Measurements from ENCODE around the gene EHD1.

Gene EHD1

DNA sequence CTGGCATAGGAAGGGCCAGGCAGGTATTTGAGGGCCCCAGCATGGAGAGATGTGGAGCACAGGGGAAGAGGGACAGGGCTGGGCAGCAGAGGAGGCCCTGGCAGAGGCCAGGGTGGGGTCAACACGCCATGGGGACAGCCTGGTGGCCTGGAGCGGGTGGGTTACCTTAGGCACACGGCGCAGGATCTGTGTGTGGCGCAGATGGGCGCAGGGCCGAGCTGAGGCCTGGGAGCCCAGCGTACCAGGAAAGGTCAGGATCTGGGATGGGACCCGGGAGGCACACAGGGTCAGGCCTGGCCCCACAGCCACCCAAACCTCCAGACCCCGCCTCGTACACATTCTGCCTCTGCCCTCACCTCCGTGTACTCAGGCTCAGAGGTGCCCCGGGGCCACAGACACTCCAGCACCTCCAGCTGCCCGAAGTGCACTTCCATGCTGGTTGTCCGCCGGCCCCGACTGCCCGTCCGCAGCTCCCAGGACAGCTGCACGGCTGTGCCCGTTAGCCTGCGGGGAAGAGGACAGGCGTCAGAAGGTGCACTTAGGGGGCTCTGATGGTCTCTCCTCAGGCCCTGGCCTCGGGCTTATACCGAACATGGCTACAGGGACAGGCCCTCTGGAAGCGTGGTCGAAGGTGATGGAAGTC is 32.2 kb upstream of the EHD1 start:
- Histone ChIP-seq H3K4me3 (ENCODE audit: low read depth in 1 of 2, low read length in 2 of 2) (no peak overlapping the region), H3K27me3 (ENCODE audit: control insufficient read depth in 1 of 2, insufficient read depth in 2 of 2, low read length in 2 of 2) (no peaks in the 10 kb centered on the region), H3K9ac (ENCODE audit: low read depth in 1 of 2, low read length in 2 of 2) (no peak overlapping the region), H3K9me3 (ENCODE audit: control insufficient read depth in 1 of 2, low read length in 2 of 2) (no peaks in the 10 kb centered on the region), H3K27ac (ENCODE audit: low read depth, low read length) (no peak overlapping the region), H3K4me1 (ENCODE audit: control insufficient read depth in 1 of 2, insufficient read depth in 2 of 2, low read length in 2 of 2) (peaks cover 2 to 5% of the 10 kb centered on the region in 2 donors), H3K36me3 (ENCODE audit: control insufficient read depth in 1 of 2, insufficient read depth in 2 of 2, low read length in 2 of 2) (peaks cover 38 to 85% of the 10 kb centered on the region in 2 donors)

- Histone ChIP-seq H3K9ac (ENCODE audit: low read depth in 1 of 2, low read length in 2 of 2) (no peak overlapping the region), H3K9me3 (ENCODE audit: control insufficient read depth in 1 of 2, low read length in 2 of 2) (no peaks in the 10 kb centered on the region), H3K4me1 (ENCODE audit: control insufficient read depth in 1 of 2, insufficient read depth in 2 of 2, low read length in 2 of 2) (no peaks in the 10 kb centered on the region), H3K27me3 (ENCODE audit: control insufficient read depth in 1 of 2, insufficient read depth in 2 of 2, low read length in 2 of 2) (no peaks in the 10 kb centered on the region), H3K4me3 (ENCODE audit: low read depth in 1 of 2, low read length in 2 of 2) (no peak overlapping the region), H3K27ac (ENCODE audit: low read depth, low read length) (no peak overlapping the region), H3K36me3 (ENCODE audit: control insufficient read depth in 1 of 2, insufficient read depth in 2 of 2, low read length in 2 of 2) (peaks cover 43 to 91% of the 10 kb centered on the region in 2 donors)
Observed at GRCh38 chr11:64909653-64910343, 31.4 kb upstream of the EHD1 start.

DNA sequence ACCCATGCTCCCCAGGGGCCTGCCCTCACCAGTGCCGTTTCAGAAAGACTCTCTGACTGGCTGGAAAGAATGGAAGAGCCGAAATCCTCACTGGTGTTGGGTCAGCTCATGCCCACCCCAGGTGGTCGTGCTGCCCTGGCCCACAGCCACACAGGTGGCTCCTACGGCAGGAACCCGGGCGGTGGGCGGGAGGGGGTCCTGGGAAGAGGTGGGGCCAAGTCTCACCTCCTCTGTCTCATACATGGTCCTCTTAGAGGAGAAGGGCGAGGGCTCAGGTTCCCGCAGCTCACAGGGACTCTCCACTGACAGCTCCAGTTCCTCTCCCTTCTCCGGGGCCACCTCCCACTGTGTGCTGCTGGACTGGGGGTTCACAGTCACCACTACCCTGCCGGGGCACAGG is 30.3 kb upstream of the EHD1 start:
- Histone ChIP-seq H3K4me1 (ENCODE audit: control insufficient read depth in 1 of 2, insufficient read depth in 2 of 2, low read length in 2 of 2) (no peaks in the 10 kb centered on the region), H3K27me3 (ENCODE audit: control insufficient read depth in 1 of 2, insufficient read depth in 2 of 2, low read length in 2 of 2) (no peaks in the 10 kb centered on the region), H3K9me3 (ENCODE audit: control insufficient read depth in 1 of 2, low read length in 2 of 2) (no peaks in the 10 kb centered on the region), H3K36me3 (ENCODE audit: control insufficient read depth in 1 of 2, insufficient read depth in 2 of 2, low read length in 2 of 2) (peaks cover 37 to 88% of the 10 kb centered on the region in 2 donors), H3K4me3 (ENCODE audit: low read depth in 1 of 2, low read length in 2 of 2) (no peak overlapping the region), H3K9ac (ENCODE audit: low read depth in 1 of 2, low read length in 2 of 2) (no peak overlapping the region), H3K27ac (ENCODE audit: low read depth, low read length) (no peak overlapping the region)

DNA sequence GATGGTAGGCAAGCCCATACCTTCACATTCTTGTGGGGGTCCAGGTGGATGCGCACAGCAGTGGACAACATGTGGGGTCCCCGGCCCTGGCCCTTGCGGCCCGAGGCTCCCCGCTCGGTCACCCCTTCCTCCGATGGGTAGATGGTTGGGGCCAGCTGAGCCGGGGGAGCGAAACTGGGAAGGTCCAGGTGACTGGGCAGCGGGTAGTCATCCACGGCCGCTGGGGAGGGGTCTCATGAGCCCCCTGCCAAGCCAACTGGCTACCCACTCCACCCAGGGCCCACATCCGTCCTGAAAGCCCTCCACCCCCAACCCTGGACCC is 27.9 kb upstream of the EHD1 start:
- Histone ChIP-seq H3K27ac (ENCODE audit: low read depth, low read length) (no peak overlapping the region), H3K9ac (ENCODE audit: low read depth in 1 of 2, low read length in 2 of 2) (no peak overlapping the region), H3K9me3 (ENCODE audit: control insufficient read depth in 1 of 2, low read length in 2 of 2) (no peaks in the 10 kb centered on the region), H3K36me3 (ENCODE audit: control insufficient read depth in 1 of 2, insufficient read depth in 2 of 2, low read length in 2 of 2) (peaks cover 30 to 86% of the 10 kb centered on the region in 2 donors), H3K27me3 (ENCODE audit: control insufficient read depth in 1 of 2, insufficient read depth in 2 of 2, low read length in 2 of 2) (no peaks in the 10 kb centered on the region), H3K4me3 (ENCODE audit: low read depth in 1 of 2, low read length in 2 of 2) (no peak overlapping the region), H3K4me1 (ENCODE audit: control insufficient read depth in 1 of 2, insufficient read depth in 2 of 2, low read length in 2 of 2) (no peaks in the 10 kb centered on the region)

DNA sequence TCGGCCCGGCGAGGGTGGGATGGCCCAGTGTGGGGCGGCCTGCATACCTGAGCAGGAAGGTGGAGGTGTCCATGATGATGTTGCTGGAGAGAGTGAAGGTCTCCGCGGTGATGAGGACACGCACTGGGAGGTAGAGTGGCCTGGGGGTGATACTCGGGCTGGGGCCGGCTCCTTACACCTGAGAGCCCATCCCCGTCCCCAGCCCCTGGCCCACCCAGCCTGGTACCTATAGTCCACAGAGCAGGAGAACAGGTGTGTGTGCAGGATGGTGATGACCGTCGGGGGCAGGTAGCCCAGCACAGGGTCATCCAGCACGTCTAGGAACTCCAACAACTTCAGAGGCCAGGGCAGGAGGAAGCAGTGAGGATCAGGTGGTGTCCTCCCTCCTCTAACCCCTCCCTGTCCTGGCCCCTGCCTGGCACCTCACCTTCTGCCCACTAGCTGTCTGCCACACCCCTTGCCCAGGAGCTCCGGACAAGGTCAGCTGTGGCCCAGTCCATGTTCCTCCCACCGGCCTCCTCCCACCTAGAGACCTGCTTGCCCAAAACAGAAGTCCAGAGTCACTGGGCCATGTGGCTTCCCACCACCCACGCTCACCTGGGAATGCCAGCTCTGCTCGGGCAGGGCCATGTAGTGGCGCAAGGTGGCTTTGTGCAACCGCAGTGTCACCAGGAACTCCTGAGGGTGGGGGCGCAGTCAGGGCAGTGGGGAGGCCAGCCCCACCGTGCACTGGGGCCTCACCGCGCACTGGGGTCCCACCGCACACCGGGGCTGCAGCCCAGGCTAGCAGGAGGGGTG is 27.3 kb upstream of the EHD1 start:
- H3K27me3 ChIP-seq (ENCODE audit: control insufficient read depth in 1 of 2, insufficient read depth in 2 of 2, low read length in 2 of 2) = no peaks in the 10 kb centered on the region
- H3K4me3 ChIP-seq (ENCODE audit: low read depth in 1 of 2, low read length in 2 of 2) = no peak overlapping the region
- peaks cover 25 to 82% of the 10 kb centered on the region in 2 donors for H3K36me3 ChIP-seq (ENCODE audit: control insufficient read depth in 1 of 2, insufficient read depth in 2 of 2, low read length in 2 of 2)
- no peaks in the 10 kb centered on the region for H3K4me1 ChIP-seq (ENCODE audit: control insufficient read depth in 1 of 2, insufficient read depth in 2 of 2, low read length in 2 of 2)
- no peak overlapping the region for H3K27ac ChIP-seq (ENCODE audit: low read depth, low read length)
- H3K9ac ChIP-seq (ENCODE audit: low read depth in 1 of 2, low read length in 2 of 2) = no peak overlapping the region
- no peaks in the 10 kb centered on the region for H3K9me3 ChIP-seq (ENCODE audit: control insufficient read depth in 1 of 2, low read length in 2 of 2)

GRCh38 chr11:64903291-64903833 is 24.9 kb upstream of the EHD1 start:
- H3K9me3 ChIP-seq (ENCODE audit: control insufficient read depth in 1 of 2, low read length in 2 of 2) = no peaks in the 10 kb centered on the region
- H3K9ac ChIP-seq (ENCODE audit: low read depth in 1 of 2, low read length in 2 of 2) = no peak overlapping the region
- no peak overlapping the region for H3K4me3 ChIP-seq (ENCODE audit: low read depth in 1 of 2, low read length in 2 of 2)
- no peak overlapping the region for H3K27ac ChIP-seq (ENCODE audit: low read depth, low read length)
- no peaks in the 10 kb centered on the region for H3K27me3 ChIP-seq (ENCODE audit: control insufficient read depth in 1 of 2, insufficient read depth in 2 of 2, low read length in 2 of 2)
- peaks cover 18 to 78% of the 10 kb centered on the region in 2 donors for H3K36me3 ChIP-seq (ENCODE audit: control insufficient read depth in 1 of 2, insufficient read depth in 2 of 2, low read length in 2 of 2)
- no peaks in the 10 kb centered on the region for H3K4me1 ChIP-seq (ENCODE audit: control insufficient read depth in 1 of 2, insufficient read depth in 2 of 2, low read length in 2 of 2)

DNA sequence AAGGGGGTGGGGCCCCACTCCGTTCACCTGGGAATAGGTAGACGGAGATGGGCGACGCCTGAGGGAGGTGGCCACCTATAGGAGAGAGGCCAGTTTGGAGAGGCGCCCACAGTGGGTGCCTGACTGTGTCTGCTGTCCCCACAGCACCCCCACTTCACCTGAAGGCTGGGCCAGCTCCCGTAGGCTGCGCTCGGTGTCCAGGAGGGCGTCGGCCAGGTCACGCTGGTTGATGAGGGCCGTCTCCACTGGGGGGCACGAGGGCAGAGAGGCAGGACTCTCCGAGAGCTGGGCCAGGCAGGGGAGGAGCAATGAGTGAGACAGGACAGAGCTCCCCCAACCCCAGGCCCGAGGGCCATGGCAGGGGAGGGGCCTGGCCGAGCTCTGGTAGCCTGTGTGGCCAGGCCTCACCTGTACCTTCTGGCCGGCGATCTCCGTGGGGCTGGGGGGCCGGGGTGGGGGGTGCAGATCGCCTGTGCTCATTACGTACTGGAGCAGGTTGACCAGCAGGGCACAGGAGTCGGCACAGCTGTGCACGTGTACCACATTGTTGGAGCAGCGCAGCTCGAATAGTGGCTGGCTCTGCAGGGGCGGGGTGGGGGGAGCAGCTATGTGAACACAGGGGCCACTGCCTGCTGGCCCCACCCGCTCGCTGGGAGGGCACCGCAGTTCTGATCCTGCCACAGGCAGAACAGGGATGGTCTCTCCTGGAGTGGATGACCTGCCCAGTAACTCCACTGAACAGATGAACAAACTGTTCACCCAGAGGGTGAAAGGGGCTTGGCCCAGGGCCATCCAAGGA is 23.9 kb upstream of the EHD1 start:
- H3K36me3 ChIP-seq (ENCODE audit: control insufficient read depth in 1 of 2, insufficient read depth in 2 of 2, low read length in 2 of 2) = peaks cover 25 to 81% of the 10 kb centered on the region in 2 donors

DNA sequence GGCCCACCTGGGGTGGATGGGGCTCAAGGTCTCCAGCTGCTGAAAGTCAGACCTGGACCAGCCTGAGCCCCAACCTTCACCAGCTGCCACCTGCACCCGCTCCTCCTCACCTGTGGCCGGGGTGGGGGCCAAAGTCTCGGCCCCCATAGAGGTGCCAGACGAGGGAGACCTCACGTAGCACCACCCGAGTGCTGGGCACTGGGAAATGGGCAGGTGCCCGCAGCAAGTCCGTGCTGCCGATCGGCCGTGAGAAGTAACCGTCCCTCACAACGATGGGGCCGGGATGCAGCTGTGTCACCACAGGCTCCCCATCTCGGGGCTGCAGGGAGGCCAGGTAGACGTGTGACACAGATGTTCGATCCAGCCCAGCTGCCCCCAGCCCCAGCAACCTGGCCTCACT is 22.4 kb upstream of the EHD1 start:
- no peak overlapping the region for H3K27ac ChIP-seq (ENCODE audit: low read depth, low read length)
- H3K27me3 ChIP-seq (ENCODE audit: control insufficient read depth in 1 of 2, insufficient read depth in 2 of 2, low read length in 2 of 2) = no peaks in the 10 kb centered on the region
- no peaks in the 10 kb centered on the region for H3K4me1 ChIP-seq (ENCODE audit: control insufficient read depth in 1 of 2, insufficient read depth in 2 of 2, low read length in 2 of 2)
- no peak overlapping the region for H3K4me3 ChIP-seq (ENCODE audit: low read depth in 1 of 2, low read length in 2 of 2)
- H3K9me3 ChIP-seq (ENCODE audit: control insufficient read depth in 1 of 2, low read length in 2 of 2) = no peaks in the 10 kb centered on the region
- H3K36me3 ChIP-seq (ENCODE audit: control insufficient read depth in 1 of 2, insufficient read depth in 2 of 2, low read length in 2 of 2) = peaks cover 24 to 75% of the 10 kb centered on the region in 2 donors
- no peak overlapping the region for H3K9ac ChIP-seq (ENCODE audit: low read depth in 1 of 2, low read length in 2 of 2)

More for the DNA sequence above, 23.9 kb upstream of the EHD1 start:
- H3K9ac ChIP-seq (ENCODE audit: low read depth in 1 of 2, low read length in 2 of 2) = no peak overlapping the region
- H3K4me1 ChIP-seq (ENCODE audit: control insufficient read depth in 1 of 2, insufficient read depth in 2 of 2, low read length in 2 of 2) = no peaks in the 10 kb centered on the region
- no peaks in the 10 kb centered on the region for H3K9me3 ChIP-seq (ENCODE audit: control insufficient read depth in 1 of 2, low read length in 2 of 2)
- no peak overlapping the region for H3K27ac ChIP-seq (ENCODE audit: low read depth, low read length)
- H3K4me3 ChIP-seq (ENCODE audit: low read depth in 1 of 2, low read length in 2 of 2) = no peak overlapping the region
- H3K27me3 ChIP-seq (ENCODE audit: control insufficient read depth in 1 of 2, insufficient read depth in 2 of 2, low read length in 2 of 2) = no peaks in the 10 kb centered on the region

- no peak overlapping the region for H3K9ac ChIP-seq (ENCODE audit: low read depth in 1 of 2, low read length in 2 of 2)
- peaks cover 19 to 70% of the 10 kb centered on the region in 2 donors for H3K36me3 ChIP-seq (ENCODE audit: control insufficient read depth in 1 of 2, insufficient read depth in 2 of 2, low read length in 2 of 2)
- no peaks in the 10 kb centered on the region for H3K27me3 ChIP-seq (ENCODE audit: control insufficient read depth in 1 of 2, insufficient read depth in 2 of 2, low read length in 2 of 2)
- H3K4me3 ChIP-seq (ENCODE audit: low read depth in 1 of 2, low read length in 2 of 2) = no peak overlapping the region
- H3K9me3 ChIP-seq (ENCODE audit: control insufficient read depth in 1 of 2, low read length in 2 of 2) = no peaks in the 10 kb centered on the region
- no peaks in the 10 kb centered on the region for H3K4me1 ChIP-seq (ENCODE audit: control insufficient read depth in 1 of 2, insufficient read depth in 2 of 2, low read length in 2 of 2)
- H3K27ac ChIP-seq (ENCODE audit: low read depth, low read length) = no peak overlapping the region
Observed at GRCh38 chr11:64900263-64900678, 21.9 kb upstream of the EHD1 start.
